C1 segment of cervical spinal cord (tissue), 14 donors: Measurements from ENCODE around the gene GPR153.
"Not testable (repeated sequence)": the region's sequence is repeated elsewhere in the genome, so short reads cannot be mapped to it uniquely, and the experiment has no call there.

Source experiments
- DNase-seq, 14 donors: peaks; one replicate each; lab custom pipeline; 2025; lab: John Stamatoyannopoulos, UW

GPR153 gene

DNA sequence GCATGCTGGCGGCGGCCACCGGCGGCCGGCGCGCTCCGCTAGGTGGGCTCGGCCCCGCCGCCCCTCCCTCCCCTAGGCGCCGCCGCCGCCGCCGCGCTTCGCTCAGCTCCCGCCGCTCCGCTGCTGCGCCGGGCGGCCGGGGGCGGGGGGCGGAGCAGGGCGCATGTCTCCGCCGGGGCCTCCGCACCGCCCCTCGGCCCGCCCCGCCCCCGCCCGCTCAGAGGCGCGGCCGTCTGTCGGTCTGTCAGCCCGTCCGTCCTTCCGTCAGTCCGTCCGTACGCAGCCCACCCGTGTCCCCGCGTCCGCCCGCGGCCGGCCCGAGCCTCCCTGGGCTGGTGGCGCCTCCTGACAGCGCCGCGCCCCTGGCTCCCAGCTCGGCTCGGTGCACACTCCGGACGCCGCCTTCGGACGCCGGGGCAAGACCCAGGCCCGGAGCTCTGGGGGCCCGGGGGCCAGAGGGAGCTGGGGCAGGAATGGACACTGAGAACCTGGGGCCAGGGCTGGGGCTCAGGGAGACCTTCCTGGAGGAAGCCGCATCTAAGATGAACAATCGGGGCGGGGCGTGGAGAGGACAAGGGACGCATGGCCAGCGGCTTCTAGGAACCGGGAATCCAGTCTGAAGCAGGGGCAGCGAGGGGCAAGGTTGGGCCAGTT, at the start of gene GPR153:
Gene GPR153, minus strand, starts transcription at position 138 of the 654 bp plus-strand sequence. CDS start 6,193 bp downstream, outside the sequence.
- peak in 1 of 14 donors; percentile 15 for DNase-seq

DNA sequence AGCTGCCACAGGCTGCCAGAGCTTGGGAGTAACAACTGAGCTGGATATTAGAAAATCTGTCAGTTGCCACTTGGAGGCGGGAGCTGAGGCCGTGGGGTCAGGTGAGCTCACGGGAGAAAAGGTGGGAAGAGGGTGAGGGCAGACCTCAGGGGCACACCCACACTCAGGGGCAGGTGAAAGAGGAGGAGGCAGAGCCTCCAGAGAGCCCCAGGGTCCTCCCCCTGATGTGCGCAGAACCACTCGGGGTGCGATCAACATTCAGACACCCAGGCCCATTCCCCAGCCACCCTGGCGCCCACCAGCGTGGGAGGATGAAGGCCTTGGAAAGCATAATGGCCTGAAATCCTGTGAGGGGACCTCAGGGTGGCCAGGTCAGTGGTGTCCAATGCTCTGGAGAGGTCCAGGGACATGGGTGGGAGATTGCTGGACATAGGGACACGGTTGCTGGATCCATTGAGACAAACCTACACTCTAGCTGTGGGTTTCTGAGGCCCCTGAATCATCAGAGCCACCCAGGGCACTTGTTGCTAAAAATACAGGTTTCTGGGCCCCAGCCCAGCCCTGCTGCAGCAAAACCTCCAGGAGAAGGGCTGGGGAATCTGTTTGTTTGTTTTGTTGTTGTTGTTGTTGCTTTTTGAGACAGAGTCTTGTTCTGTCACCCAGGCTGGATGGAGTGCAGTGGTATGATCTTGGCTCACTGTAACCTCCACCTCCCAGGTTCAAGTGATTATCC, 49.4 kb upstream of the GPR153 start:
- DNase-seq, result no peak

DNA sequence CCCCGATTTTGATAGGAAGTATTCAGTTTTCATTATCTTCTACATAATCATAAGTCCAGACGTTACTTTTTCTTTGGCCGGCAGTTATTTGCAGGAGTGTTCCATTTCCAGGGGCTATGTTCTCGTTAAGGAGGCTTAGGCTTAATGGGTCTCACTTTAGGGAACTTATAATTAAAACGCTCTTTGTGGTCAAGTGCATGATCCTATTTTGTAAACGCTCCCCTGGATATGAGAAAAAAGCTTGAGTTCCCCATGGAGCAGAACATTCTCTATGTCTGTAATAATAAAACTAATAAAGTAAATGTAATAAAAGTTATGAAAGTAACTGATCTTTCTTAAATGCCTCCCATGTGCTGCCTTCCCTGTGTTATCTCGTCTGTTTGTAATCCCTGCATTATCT, 48.7 kb upstream of the GPR153 start:
- no peak for DNase-seq

DNA sequence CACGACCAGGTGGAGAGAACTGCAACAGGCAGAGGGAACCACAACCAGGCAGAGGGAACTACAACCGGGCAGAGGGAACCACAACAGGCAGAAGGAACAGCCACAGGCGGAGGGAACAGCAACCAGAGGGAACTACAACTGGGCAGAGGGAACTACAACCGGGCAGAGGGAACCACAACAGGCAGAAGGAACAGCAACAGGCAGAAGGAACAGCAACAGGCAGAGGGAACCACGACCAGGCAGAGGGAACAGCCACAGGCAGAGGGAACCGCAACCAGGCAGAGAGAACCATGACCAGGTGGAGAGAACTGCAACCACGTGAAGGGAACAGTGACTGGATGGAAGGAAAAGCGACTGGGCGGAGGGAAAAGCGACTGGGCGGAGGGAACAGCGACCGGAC, 47.6 kb upstream of the GPR153 start:
- no peak for DNase-seq

DNA sequence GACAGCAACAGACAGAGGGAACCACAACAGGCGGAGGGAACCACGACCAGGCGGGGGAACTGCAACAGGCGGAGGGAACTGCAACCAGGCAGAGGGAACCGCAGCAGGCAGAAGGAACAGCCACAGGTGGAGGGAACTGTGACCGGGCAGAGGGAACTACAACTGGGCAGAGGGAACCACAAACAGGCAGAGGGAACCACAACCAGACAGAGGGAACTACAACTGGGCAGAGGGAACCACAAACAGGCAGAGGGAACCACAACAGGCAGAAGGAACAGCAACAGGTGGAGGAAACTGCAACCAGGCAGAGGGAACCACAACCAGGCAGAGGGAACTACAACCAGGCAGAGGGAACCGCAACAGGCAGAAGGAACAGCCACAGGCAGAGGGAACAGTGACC, 46.8 kb upstream of the GPR153 start:
- not testable (repeated sequence) for DNase-seq

DNA sequence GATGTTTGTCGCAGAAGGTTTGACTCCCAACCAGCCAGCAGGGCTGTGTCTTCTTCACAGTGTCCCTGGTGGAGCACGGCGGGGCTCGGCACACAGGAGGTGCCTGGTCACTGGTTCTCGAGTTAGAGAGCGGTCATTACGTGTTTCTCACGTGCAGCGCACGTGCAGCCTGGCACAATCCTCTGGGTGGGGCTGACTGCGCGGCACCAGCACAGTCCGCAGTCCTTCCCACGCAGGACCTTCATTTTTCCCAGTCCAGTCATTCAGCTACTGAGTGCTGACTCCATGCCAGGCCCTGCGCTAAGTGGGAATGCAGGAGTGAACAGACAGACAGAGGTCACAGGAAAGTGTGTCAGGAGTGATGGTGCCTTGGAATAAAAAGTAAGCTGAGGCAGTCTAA, 46.2 kb upstream of the GPR153 start:
- DNase-seq, result no peak

DNA sequence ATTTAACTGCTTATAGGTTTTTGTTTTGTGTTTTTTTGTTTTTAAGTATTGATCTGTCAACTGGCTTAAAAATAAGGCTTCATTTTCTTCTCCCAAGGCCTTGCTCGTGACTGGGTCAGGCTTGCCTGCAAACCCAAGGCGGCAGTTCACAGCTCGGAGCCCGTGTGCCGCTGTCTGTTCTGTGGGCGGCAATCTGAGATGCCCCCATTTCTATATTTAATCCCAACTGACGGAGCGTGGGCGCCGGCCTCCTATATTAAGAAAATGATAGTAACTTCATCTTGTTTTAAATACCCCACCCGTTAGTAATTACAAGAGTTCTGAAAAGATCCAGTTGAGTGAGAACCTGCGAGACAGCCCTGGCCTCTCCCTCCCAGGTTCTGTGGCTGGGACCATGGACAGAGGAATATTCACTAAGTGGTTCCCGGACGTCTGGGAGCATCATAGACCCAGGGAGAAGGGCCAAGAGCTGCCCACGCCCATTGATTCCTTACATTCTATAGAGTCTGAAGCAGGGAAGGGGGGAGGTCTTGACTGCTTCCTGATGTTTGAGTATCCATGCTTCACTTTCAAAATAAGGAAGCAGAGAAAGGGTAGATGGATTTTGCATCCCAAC, 42.6 kb upstream of the GPR153 start:
- DNase-seq, result no peak

DNA sequence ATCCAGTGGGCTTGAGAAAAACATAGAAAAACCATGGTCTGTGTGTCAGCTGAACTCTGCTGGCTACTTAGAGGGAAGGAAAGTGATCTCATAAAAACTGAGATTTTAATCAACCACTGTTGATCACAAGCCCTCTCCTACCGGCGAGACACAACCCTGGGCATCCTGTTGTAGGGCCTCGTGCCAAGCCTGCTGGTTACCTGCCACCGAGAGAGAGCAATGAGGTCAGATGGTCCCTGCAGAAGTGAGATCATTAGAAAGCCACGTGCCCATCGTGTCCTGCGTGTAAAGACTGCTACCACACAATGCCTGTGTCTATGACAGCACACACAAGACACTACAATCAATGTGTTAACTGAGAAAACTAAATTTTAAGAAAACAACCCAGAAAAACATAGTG, 41.7 kb upstream of the GPR153 start:
- peak in 1 of 14 donors; percentile 61 for DNase-seq

DNA sequence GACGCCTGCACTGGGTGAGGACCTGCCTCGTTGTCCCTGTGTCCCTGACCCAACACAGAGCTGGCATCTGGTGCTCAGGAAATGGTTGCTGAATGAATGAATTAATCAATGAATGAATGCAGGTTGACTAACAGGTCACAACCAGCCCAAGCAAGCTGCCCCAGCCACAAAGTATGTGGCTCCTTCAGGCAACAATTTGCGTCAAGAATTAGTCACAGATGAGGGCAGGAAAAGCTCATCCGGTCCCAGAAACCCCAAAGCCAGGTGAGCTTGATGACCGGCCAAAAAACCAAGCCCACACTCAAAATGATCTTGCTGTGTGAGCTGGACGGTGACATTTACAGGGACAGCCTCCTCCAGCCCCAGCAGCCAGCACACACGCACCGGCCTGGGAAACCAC, 40.6 kb upstream of the GPR153 start:
- DNase-seq, result no peak

DNA sequence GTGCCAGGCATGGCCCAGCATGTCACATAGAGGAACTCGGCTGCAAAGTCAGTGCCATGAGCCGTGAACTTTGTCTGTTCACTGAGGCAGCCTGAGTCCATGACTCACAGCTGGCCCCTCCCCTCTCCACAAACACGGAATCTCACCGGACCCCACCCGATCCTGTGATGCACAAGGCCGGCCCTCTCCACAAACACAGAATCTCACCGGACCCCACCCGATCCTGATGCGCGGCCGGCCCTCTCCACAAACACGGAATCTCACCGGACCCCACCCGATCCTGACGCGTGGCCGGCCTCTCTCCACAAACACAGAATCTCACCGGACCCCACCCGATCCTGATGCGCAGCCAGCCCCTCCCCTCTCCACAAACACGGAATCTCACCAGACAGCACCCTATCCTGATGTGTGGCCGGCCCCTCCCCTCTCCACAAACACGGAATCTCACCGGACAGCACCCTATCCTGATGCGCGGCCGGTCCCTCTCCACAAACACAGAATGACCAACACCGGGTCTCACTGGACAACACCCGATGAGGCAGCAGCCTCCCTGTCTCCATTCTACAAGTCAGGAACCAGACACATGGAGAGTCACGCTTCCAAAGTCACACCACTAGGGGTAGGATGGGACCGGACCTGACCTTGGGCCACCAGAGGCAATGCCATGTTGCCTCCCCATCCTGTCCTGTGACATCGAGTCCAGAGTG, 39.6 kb upstream of the GPR153 start:
- no peak for DNase-seq

DNA sequence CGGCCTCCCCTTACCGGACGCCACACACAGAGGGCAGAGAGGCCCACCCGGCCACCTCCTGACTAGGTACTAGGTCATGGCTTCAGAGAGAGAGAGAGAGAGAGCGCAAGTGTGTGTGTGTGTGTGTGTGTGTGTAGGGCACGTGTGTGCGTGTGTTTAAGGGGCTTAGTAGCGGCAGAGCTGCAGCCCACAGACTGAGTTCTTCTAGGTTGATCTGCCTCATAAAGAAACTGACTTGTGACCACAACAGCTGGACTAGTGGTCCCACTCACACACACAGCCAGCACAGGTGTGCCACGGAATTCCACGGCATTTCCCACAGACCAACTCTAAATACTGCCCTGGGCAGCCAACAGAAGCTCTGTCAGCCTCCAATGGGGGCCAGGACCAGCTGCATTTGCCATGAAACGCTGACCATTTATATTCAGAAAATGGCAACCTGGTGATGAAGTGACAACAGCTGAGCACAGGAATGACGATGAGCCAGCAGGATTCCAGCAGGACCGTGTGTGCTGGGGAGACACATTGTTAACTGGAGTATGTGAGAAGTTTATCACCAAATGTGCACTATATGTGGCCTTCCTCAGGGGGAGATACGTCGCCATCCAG, 38.8 kb upstream of the GPR153 start:
- no peak for DNase-seq

DNA sequence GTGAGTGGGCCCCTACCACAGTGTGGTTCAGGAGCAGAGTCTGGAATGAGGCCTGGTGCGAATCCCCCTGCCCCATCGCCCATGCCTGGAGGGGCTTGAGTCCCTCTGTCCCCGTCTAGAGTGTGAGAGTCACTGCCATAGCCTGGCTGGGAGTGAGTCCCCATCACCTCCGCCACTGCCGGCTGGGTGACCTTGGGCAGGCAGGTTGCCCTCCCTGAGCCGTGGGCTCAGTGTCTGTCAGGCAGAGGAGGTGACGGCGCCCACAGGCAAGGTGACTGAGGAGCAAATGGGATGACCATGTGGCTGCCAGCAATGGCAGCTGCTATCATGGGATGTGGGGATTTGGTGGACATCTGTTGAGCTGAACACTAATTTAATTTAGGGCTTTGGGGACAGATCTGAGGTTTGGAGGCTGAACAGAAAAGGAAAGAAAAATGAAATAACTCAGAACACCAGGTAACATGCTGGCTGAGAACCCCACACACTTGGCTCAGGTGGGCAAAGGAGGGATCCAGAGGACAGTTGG, 38.1 kb upstream of the GPR153 start:
- DNase-seq, result no peak

DNA sequence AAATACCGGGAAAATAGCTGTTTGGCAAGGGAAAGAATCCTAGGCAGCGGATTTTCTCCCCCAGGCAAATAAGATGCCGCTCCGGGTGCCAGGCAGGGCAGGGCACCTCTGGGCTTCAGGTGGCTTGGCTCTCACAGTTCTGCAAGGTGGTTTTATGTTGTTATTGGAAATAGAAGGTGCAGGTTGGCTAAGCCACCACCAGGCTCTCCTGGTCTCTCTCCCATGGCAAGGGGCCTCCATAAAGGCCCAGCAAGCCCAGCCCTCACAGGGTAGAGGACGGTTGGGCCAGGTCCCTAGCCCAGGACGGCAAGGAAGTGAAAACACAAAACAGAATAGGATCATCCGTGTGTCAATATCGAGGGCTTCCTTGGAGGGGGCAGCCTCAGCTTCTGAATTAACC, 37.6 kb upstream of the GPR153 start:
- DNase-seq, result no peak

DNA sequence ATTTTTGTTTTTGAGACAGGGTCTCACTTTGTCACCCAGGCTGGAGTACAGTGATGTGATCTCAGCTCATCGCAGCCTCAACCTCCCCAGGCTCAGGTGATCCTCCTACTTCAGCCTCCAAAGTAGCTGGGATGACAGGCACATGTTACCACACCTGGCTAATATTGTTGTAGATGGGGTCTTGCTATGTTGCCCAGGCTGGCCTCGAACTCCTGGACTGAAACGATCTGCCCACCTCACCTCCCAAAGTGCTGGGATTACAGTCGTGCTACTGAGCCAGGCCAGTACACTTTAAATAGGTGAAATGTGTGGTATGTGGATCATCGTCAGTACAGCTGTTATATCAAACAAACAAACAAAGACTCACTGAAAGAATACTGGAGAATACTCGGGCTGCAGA, 35.0 kb upstream of the GPR153 start:
- DNase-seq, result no peak

DNA sequence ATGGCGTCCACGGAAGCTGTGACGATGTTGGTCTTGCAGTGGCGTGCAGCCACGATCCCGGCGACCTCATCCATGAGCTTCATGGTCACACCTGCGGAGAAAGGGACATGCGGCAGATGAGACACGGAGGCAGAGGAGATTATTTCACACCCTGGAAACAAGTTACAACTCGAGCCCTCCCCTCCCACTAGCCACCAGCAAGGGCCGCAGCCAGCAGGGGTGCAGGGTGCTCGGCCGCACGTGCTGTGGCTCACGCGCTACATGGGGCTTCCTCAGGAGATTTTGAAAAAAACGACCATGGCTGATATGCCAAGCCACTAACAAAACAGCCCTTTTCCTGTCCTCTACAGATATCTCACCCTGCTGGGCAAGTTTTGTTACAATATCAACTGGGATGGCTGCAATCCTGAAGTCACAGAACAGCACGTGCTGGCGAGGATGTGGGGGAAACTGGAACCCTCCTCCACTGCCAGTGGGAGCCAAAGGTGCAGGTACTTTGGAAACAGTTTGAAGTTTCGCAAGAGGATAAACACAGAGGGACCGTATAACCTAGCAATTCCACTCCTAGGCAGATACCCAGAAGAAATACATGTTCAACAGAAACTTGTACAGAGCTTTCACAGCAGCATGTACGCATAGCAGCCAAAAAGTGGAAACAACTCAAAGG, 34.1 kb upstream of the GPR153 start:
- DNase-seq, result no peak

DNA sequence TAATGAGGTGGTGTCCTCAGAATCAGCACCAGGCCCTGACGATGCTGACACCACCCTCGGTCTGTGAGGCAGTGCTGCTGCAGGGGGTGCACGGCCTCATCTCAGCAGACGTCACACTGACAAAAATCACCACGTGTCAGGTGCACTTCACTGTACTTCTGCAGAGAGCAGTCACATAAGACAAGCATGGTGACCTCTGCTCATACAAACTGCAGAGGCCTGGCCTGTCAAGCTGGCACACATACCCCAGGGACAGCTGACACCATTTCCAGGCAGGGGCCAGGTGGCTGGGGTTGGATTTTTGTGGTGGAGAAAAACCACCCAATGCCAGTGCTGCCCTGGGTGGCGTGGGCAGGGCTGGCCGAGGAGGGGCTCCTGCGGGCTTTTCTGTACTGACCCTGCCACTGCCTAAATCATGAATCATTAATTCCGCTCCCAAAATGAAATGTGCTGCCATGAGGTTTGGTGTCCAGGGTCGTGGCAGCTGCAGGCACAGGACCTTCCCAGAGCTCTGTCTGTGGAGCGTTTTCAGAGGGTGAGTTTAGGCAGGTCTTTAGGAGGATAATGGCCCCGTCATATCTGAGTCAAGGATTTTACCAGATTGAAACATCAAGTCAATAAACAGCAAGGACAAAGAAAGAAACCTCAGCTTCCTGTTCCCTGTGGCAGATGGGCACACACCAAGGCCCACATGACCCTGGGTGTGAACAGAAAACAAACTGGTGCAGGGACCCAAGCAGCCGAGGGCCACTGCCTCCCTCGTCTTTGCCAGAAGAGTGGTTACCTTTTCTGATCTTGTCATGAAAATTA, 33.4 kb upstream of the GPR153 start:
- no peak for DNase-seq

DNA sequence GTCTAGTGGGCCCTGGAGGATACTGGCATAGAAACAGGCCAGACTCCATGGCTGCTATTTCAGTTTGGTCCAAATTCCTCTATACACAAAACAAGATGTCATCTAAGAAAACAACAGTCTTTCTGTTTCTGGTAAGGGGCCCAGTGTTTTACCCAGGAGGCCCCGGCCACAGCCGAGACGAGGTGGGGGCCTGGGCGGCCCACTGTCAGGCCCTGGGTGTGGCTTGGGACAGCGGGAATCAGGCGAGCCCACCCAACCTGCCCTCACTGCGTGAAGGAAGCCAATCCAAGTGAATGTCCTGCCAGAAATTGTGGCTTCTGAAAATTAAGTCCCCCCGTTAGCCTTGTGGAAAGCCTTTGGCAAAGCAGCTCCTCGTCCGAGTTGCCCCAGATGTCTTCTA, 31.2 kb upstream of the GPR153 start:
- peak in 5 of 14 donors; percentile 2 to 35 (median 13) for DNase-seq

DNA sequence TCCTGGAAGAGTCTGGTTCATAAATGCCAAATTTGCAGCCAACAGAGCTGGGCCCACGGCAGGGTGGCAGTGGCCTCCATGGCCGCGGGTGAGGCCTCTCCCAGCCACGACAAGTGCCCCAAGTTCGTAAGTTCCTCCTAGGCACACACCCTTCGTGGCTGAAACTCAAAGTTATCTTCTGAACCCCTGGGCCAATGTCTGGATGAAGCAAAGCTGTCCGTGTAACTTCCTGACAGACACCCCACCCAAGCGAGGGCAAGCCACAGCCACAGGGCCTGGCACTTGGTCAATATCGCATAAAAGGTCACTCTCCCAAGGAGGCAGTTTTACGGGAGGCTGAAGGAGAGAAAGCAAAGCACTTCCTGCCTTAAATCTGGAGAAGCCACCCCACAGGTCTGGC, 27.8 kb upstream of the GPR153 start:
- DNase-seq, result no peak

DNA sequence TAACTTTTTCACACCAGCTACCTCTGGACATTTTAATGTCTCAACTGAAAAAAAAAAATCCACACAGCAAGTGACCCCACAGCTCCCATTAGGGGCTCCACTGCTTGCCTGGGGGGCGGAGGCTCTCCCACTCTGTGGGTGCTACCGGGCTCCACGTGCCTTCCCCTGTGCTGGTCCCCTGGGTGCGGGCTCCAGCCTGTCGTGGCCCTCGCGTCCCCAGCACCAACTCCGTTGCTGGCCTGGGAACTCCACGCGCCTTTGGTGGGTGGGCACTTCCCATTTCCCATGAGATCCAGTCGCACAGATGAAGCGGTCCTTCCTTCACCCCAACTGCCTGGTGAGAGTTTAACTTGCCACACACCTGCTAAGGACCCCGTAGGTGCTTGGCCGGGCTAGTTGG, 27.1 kb upstream of the GPR153 start:
- no peak for DNase-seq

DNA sequence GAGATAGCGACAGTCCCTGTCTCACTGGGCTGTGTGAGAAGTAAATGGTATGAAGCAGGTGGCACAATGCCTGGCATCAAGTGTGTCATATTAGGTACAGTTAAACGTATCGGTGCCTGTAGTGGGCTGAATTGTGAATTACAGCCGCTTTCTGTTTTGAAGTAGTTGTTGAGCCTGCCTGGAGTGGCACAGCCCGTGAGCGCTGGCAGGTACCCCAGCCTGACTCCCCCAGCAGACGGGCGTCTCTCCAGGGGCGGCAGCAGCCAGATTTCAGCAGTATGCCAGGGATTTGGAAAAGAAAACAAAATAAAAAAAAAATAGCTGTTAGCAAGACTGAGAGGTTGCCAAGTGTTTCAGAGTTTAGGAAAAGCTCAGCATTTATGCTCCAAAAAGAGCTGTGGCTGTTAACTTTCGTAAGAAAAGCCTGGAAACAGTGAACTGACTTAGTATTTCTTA, 26.6 kb upstream of the GPR153 start:
- DNase-seq, result peak in 8 of 14 donors; percentile 23 to 62 (median 38)
